ENCODE measurements around the gene PLPPR5. TPM values are rescaled to one million over a fixed set of nuclear protein-coding genes. Genes with fewer than 3 reads are reported as not detected.

Gene PLPPR5
- total RNA-seq, 3 donors from 2014 or later (not counting 1 experiment from before 2014, with no cell fraction given): not detected

DNA sequence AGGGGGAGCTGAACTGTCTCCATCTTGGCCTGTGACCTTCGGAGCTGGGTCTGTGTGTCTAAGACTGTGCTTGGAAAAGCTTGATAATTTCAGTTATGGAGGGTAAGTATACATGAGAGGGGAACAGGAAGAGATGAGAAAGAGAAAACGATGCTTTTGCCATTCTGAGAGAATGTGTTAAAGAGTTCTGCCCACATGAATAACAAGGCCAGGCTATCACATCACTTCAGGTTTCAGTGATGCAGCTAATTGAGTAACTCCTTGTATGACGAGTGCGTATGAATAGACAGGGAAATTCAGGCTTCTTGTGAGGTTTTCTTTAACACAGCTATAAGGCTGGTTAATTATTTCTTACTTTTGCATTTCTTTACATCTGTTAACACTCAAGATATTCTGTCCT is 81.0 kb downstream of the PLPPR5 start:
- H3K4me1 Mint-ChIP-seq: peaks cover 0 to 9% of the 10 kb centered on the region in 2 donors
- no peaks in the 10 kb centered on the region for H3K27me3 Mint-ChIP-seq (ENCODE audit: low read depth in 2 of 2)
- H3K4me3 Mint-ChIP-seq: no peak overlapping the region
- no peaks in the 10 kb centered on the region for H3K36me3 Mint-ChIP-seq
- TF ChIP-seq, protein P1, sequence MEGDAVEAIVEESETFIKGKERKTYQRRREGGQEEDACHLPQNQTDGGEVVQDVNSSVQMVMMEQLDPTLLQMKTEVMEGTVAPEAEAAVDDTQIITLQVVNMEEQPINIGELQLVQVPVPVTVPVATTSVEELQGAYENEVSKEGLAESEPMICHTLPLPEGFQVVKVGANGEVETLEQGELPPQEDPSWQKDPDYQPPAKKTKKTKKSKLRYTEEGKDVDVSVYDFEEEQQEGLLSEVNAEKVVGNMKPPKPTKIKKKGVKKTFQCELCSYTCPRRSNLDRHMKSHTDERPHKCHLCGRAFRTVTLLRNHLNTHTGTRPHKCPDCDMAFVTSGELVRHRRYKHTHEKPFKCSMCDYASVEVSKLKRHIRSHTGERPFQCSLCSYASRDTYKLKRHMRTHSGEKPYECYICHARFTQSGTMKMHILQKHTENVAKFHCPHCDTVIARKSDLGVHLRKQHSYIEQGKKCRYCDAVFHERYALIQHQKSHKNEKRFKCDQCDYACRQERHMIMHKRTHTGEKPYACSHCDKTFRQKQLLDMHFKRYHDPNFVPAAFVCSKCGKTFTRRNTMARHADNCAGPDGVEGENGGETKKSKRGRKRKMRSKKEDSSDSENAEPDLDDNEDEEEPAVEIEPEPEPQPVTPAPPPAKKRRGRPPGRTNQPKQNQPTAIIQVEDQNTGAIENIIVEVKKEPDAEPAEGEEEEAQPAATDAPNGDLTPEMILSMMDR (IDR thresholded peaks at IDR 0.05): no peak
- Histone ChIP-seq H3K9me3 (ENCODE audit: control insufficient read depth, insufficient read depth, low read length) (no peaks in the 10 kb centered on the region), H3K27me3 (ENCODE audit: control insufficient read depth, insufficient read depth, low read length) (no peaks in the 10 kb centered on the region), H3K36me3 (ENCODE audit: control insufficient read depth, insufficient read depth, low read length) (no peaks in the 10 kb centered on the region), H3K27ac (ENCODE audit: low read length) (no peak overlapping the region), H3K4me1 (ENCODE audit: control insufficient read depth, insufficient read depth, low read length) (no peaks in the 10 kb centered on the region), H3K4me3 (ENCODE audit: low read length) (no peak overlapping the region)
- DNase-seq (no peak), ATAC-seq (peak in 1 of 3 donors; percentile 42)
- no peaks in the 10 kb centered on the region for H3K9me3 Mint-ChIP-seq
- H3K27ac Mint-ChIP-seq: no peak overlapping the region
- 45% methylated on average over 2 of the region's 4 CpGs for WGBS (ENCODE audit: insufficient coverage)
- intact Hi-C loops (cut with micrococcal nuclease): no loop called here

DNA sequence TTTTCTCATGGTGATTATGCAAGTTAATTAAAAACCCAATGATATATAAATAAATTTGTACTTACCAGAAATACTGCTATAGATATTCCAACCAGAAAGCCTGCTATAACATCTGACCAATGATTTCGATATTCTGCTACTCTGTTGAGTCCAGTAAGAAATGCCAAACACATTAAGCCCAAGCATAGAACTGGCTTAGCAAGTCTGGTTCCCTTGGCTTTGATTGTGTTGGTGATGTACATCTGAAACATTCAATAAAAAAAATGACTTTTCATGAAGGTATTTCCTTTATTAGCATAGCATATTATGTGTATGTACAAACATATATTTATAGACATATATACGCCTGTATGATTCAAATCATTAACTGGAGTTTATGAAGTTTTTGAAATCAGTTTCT is 82.8 kb downstream of the PLPPR5 start:
- Mint-ChIP-seq H3K4me3 (no peak overlapping the region), H3K27me3 (ENCODE audit: low read depth in 2 of 2) (no peaks in the 10 kb centered on the region), H3K9me3 (no peaks in the 10 kb centered on the region), H3K4me1 (peaks cover 0 to 9% of the 10 kb centered on the region in 2 donors), H3K27ac (no peak overlapping the region), H3K36me3 (no peaks in the 10 kb centered on the region)
- Histone ChIP-seq H3K36me3 (ENCODE audit: control insufficient read depth, insufficient read depth, low read length) (no peaks in the 10 kb centered on the region), H3K4me1 (ENCODE audit: control insufficient read depth, insufficient read depth, low read length) (no peaks in the 10 kb centered on the region), H3K27me3 (ENCODE audit: control insufficient read depth, insufficient read depth, low read length) (no peaks in the 10 kb centered on the region), H3K4me3 (ENCODE audit: low read length) (no peak overlapping the region), H3K9me3 (ENCODE audit: control insufficient read depth, insufficient read depth, low read length) (no peaks in the 10 kb centered on the region), H3K27ac (ENCODE audit: low read length) (no peak overlapping the region)
- WGBS (ENCODE audit: insufficient coverage): 100% methylated on average over 1 of the region's 2 CpGs
- TF ChIP-seq, protein P1 (IDR thresholded peaks at IDR 0.05): no peak
- intact Hi-C loops (cut with micrococcal nuclease): no loop called here
- no peak for ATAC-seq
- no peak for DNase-seq

DNA sequence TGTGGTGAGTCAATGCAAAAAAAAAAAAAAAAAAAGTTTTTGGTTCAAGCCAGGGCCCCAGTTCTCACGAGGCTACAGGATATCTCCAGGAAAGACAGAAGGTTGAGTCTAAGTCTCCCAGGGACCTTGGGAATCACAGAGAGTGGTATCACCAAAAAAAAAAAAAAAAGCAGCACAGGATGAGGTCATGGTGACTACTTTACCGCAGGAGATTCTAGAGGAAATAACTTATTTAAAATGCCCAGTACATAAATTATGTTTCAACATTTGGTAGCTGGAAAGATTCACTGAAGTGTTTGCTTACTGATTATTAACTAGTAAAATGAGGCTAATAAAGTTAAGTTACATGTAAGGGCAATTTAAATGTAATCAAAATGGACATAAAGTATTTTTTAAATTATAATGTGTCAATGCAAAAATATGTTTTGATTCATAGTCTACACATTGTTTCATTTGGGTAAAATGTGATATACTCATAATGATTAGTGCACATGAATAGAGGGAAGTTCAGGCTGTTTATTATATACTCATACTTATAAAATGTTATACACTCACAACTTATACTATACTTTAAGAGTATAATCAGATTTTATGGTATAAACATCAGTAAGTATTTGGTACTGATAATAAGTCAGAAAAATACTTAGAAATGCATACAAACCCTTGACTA is 84.1 kb downstream of the PLPPR5 start:
- no peaks in the 10 kb centered on the region for H3K36me3 Mint-ChIP-seq
- no peak for ATAC-seq
- no peak overlapping the region for H3K4me3 Mint-ChIP-seq
- no peak overlapping the region for H3K27ac Mint-ChIP-seq
- H3K27me3 Mint-ChIP-seq (ENCODE audit: low read depth in 2 of 2): no peaks in the 10 kb centered on the region
- H3K9me3 ChIP-seq (ENCODE audit: control insufficient read depth, insufficient read depth, low read length): no peaks in the 10 kb centered on the region
- H3K27ac ChIP-seq (ENCODE audit: low read length): no peak overlapping the region
- no peak overlapping the region for H3K4me3 ChIP-seq (ENCODE audit: low read length)
- TF ChIP-seq, protein P1 (IDR thresholded peaks at IDR 0.05): no peak
- H3K4me1 ChIP-seq (ENCODE audit: control insufficient read depth, insufficient read depth, low read length): no peaks in the 10 kb centered on the region
- WGBS (ENCODE audit: insufficient coverage): no CpG with 5 or more reads among the region's 2 CpGs
- peaks cover 0 to 9% of the 10 kb centered on the region in 2 donors for H3K4me1 Mint-ChIP-seq
- intact Hi-C loops (cut with micrococcal nuclease): no loop called here
- H3K36me3 ChIP-seq (ENCODE audit: control insufficient read depth, insufficient read depth, low read length): no peaks in the 10 kb centered on the region
- no peaks in the 10 kb centered on the region for H3K27me3 ChIP-seq (ENCODE audit: control insufficient read depth, insufficient read depth, low read length)
- DNase-seq: no peak
- H3K9me3 Mint-ChIP-seq: no peaks in the 10 kb centered on the region

DNA sequence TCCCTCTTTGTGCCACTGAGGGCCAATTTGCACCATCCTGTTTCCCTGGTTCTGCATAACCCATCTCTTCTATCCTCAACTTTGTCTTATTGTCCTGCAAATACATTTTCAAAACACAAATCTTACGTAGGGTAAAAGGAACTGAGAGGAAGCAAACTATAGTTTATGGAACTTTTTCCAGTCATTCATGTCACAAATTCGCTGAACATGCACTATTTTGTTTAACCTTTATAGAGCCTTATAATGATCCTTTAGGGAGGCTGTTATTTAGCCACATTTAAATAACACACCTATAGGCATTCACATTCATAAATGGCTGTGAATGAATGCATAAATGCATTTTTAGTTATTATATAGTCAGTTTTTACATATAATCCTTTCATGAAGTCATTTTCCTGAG is 85.0 kb downstream of the PLPPR5 start:
- no CpG with 5 or more reads among the region's 2 CpGs for WGBS (ENCODE audit: insufficient coverage)
- H3K27me3 Mint-ChIP-seq (ENCODE audit: low read depth in 2 of 2): no peaks in the 10 kb centered on the region
- no peak overlapping the region for H3K27ac Mint-ChIP-seq

More for the DNA sequence above, 85.0 kb downstream of the PLPPR5 start:
- DNase-seq: no peak
- H3K9me3 Mint-ChIP-seq: no peaks in the 10 kb centered on the region
- no peaks in the 10 kb centered on the region for H3K36me3 ChIP-seq (ENCODE audit: control insufficient read depth, insufficient read depth, low read length)
- no peak for ATAC-seq
- H3K27me3 ChIP-seq (ENCODE audit: control insufficient read depth, insufficient read depth, low read length): no peaks in the 10 kb centered on the region
- H3K27ac ChIP-seq (ENCODE audit: low read length): no peak overlapping the region
- H3K9me3 ChIP-seq (ENCODE audit: control insufficient read depth, insufficient read depth, low read length): no peaks in the 10 kb centered on the region
- no peaks in the 10 kb centered on the region for H3K36me3 Mint-ChIP-seq
- H3K4me3 ChIP-seq (ENCODE audit: low read length): no peak overlapping the region
- TF ChIP-seq, protein P1 (IDR thresholded peaks at IDR 0.05): no peak
- peaks cover 0 to 9% of the 10 kb centered on the region in 2 donors for H3K4me1 Mint-ChIP-seq
- intact Hi-C loops (cut with micrococcal nuclease): no loop called here
- H3K4me3 Mint-ChIP-seq: no peak overlapping the region
- H3K4me1 ChIP-seq (ENCODE audit: control insufficient read depth, insufficient read depth, low read length): no peaks in the 10 kb centered on the region

All from natural killer cell (primary cell).